Neural crest cell (in vitro differentiated cells): ENCODE data around the gene SLC35G6. TPM values are rescaled to one million over a fixed set of nuclear protein-coding genes. Genes with fewer than 3 reads are reported as not detected.

Source experiments
- DNase-seq: peaks from one replicate; pipeline ENCODE4 v3.0.0; 2021; ENCODE audit warnings: low read depth, mixed read lengths, low spot score
- H3K27ac Mint-ChIP-seq: one replicate; pipeline ENCODE4 v1.8.0; 2021; ENCODE audit warnings: mild to moderate bottlenecking, mixed read lengths; ENCODE audit not compliant: unreplicated experiment
- H3K27me3 Mint-ChIP-seq: 2 replicates; pipeline ENCODE4 v1.8.0; 2021; ENCODE audit warnings: low read depth, mild to moderate bottlenecking, mixed read lengths
- H3K36me3 Mint-ChIP-seq: 2 replicates; pipeline ENCODE4 v1.8.0; 2021; ENCODE audit warnings: low read depth, mild to moderate bottlenecking, mixed read lengths
- H3K4me1 Mint-ChIP-seq: 2 replicates; pipeline ENCODE4 v1.8.0; 2021; ENCODE audit warnings: mixed read lengths
- H3K4me3 Mint-ChIP-seq: one replicate; pipeline ENCODE4 v1.8.0; 2021; ENCODE audit warnings: mild to moderate bottlenecking, mixed read lengths
- H3K9me3 Mint-ChIP-seq: 2 replicates; pipeline ENCODE4 v1.8.0; 2021; ENCODE audit warnings: mixed read lengths
- total RNA-seq: library from RNA; stranded (reverse); gene quantifications from 2 replicates; pipeline ENCODE4 v1.2.1, GENCODE V29; 2021
- TF ChIP-seq, protein P1 (sequence below): fragments of 200-600 bp; sonication (generic); conservative IDR thresholded peaks from 2 replicates; pipeline ENCODE4 v1.5.0; 2021; ENCODE audit warnings: antibody characterized with exemption, mild to moderate bottlenecking

SLC35G6 gene
- total RNA-seq, 1 donor from 2014 or later: not detected

DNA sequence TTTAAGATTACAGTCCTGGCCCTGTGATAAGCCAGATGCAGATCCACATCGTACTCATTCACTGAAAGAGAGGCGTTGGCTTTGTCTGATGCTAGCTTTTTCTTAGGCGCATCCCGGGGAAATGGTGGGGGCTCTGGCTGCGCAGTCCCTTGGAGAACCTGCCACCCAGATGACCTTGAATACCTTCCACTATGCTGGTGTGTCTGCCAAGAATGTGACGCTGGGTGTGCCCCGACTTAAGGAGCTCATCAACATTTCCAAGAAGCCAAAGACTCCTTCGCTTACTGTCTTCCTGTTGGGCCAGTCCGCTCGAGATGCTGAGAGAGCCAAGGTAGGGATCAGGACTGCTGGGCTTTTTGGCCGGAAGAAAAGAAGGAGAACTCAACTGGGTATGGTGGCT, 26.9 kb downstream of the SLC35G6 start:
- no peak overlapping the region for H3K27ac Mint-ChIP-seq
- H3K9me3 Mint-ChIP-seq: no peaks in the 10 kb centered on the region

GRCh38 chr17:7508846-7509245, 27.6 kb downstream of the SLC35G6 start:
- TF ChIP-seq, protein P1, sequence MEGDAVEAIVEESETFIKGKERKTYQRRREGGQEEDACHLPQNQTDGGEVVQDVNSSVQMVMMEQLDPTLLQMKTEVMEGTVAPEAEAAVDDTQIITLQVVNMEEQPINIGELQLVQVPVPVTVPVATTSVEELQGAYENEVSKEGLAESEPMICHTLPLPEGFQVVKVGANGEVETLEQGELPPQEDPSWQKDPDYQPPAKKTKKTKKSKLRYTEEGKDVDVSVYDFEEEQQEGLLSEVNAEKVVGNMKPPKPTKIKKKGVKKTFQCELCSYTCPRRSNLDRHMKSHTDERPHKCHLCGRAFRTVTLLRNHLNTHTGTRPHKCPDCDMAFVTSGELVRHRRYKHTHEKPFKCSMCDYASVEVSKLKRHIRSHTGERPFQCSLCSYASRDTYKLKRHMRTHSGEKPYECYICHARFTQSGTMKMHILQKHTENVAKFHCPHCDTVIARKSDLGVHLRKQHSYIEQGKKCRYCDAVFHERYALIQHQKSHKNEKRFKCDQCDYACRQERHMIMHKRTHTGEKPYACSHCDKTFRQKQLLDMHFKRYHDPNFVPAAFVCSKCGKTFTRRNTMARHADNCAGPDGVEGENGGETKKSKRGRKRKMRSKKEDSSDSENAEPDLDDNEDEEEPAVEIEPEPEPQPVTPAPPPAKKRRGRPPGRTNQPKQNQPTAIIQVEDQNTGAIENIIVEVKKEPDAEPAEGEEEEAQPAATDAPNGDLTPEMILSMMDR: no peak
- H3K4me3 Mint-ChIP-seq: no peak overlapping the region
- no peaks in the 10 kb centered on the region for H3K4me1 Mint-ChIP-seq
- no peak overlapping the region for H3K27ac Mint-ChIP-seq
- no peaks in the 10 kb centered on the region for H3K9me3 Mint-ChIP-seq
- no peaks in the 10 kb centered on the region for H3K27me3 Mint-ChIP-seq
- no peak for DNase-seq
- H3K36me3 Mint-ChIP-seq: peaks cover 24% of the 10 kb centered on the region

More for the DNA sequence above, 26.9 kb downstream of the SLC35G6 start:
- H3K36me3 Mint-ChIP-seq: peaks cover 27% of the 10 kb centered on the region
- DNase-seq: no peak
- TF ChIP-seq, protein P1: no peak
- no peaks in the 10 kb centered on the region for H3K27me3 Mint-ChIP-seq
- no peak overlapping the region for H3K4me3 Mint-ChIP-seq
- H3K4me1 Mint-ChIP-seq: no peaks in the 10 kb centered on the region

GRCh38 chr17:7509937-7510336, 28.7 kb downstream of the SLC35G6 start:
- Mint-ChIP-seq H3K27me3 (no peaks in the 10 kb centered on the region), H3K36me3 (peaks cover 20% of the 10 kb centered on the region), H3K9me3 (no peaks in the 10 kb centered on the region), H3K4me3 (no peak overlapping the region), H3K4me1 (no peaks in the 10 kb centered on the region), H3K27ac (no peak overlapping the region)
- no peak for DNase-seq
- TF ChIP-seq, protein P1: no peak

GRCh38 chr17:7511108-7511507, 29.9 kb downstream of the SLC35G6 start:
- TF ChIP-seq, protein P1: no peak
- Mint-ChIP-seq H3K27me3 (no peaks in the 10 kb centered on the region), H3K4me3 (no peak overlapping the region), H3K4me1 (no peaks in the 10 kb centered on the region), H3K9me3 (no peaks in the 10 kb centered on the region), H3K36me3 (peaks cover 18% of the 10 kb centered on the region), H3K27ac (no peak overlapping the region)
- DNase-seq: no peak

DNA sequence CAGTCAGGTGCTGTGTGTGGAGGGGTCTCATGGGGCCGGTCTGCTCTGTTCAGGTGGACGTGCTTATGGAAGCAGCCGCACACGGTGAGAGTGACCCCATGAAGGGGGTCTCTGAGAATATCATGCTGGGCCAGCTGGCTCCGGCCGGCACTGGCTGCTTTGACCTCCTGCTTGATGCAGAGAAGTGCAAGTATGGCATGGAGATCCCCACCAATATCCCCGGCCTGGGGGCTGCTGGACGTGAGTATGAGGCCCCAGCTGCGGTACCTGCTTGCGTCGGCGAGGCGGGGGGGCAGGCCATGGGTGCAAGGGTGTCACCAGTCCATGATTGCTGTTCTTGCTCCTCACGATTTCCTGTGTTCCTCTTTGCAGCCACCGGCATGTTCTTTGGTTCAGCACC, 30.9 kb downstream of the SLC35G6 start:
- DNase-seq: no peak
- Mint-ChIP-seq H3K27me3 (no peaks in the 10 kb centered on the region), H3K36me3 (peaks cover 15% of the 10 kb centered on the region), H3K27ac (no peak overlapping the region), H3K9me3 (no peaks in the 10 kb centered on the region), H3K4me1 (no peaks in the 10 kb centered on the region), H3K4me3 (no peak overlapping the region)
- TF ChIP-seq, protein P1: no peak
